ENCODE results near the gene FBXL12.

FBXL12 gene

DNA sequence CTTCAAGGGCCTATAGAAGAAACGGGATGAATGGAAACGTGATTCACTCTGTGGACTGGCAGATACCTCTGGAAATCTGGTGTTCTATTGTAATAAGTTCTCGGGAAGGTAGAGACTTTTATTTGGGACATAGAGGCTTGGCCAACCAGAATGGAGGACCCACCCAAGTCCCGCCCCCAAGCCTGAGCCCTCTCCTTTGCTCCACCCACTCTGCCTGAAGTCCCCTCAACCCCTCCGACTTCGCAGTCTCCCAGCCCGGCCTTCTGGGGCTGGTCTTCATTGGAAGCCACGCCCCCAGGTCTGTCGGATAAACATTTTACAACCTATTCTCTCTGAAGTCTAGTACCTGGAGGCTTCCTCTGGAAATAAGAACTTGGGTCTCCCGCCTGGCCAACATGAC lies 16.9 kb downstream of the FBXL12 start:
- Histone ChIP-seq H3K36me3 (ENCODE audit: control insufficient read depth in 2 of 2, insufficient read depth in 1 of 2, low read length in 2 of 2) (peaks cover 8 to 12% of the 10 kb centered on the region in 2 experiments; a peak in 2 of 3 replicates), H3K4me1 (ENCODE audit: control insufficient read depth, insufficient read depth, low read length) (no peaks in the 10 kb centered on the region), H3K4me3 (ENCODE audit: low read depth, low read length) (no peak overlapping the region), H3K27ac (ENCODE audit: extremely low read depth, low read depth, low read length) (no peak overlapping the region), H3K9me3 (ENCODE audit: control insufficient read depth, insufficient read depth, low read depth, low read length) (no peaks in the 10 kb centered on the region)
- ChIA-PET POLR2A (interaction anchor here (0.7 kb wide), 1 partner anchor 229 kb away, joined by 3 read pairs; no protein-coding TSS in a partner anchor), CTCF (interaction anchor here (0.6 kb wide), 1 partner anchor 177 kb away, joined by 3 read pairs; no protein-coding TSS in a partner anchor)
- TF ChIP-seq SALL2 (tag by site-specific recombination; IDR thresholded peaks at IDR 0.05; ENCODE audit: borderline replicate concordance) (no peak), ZNF514 (tag by site-specific recombination; IDR thresholded peaks at IDR 0.05) (no peak), ZNF529 (tag by site-specific recombination; IDR thresholded peaks at IDR 0.05; ENCODE audit: insufficient replicate concordance) (no peak), ZBTB20 (tag by site-specific recombination; IDR thresholded peaks at IDR 0.05) (no peak), ZFP41 (tag by site-specific recombination; IDR thresholded peaks at IDR 0.05; ENCODE audit: borderline replicate concordance) (no peak), ZNF311 (tag by site-specific recombination; IDR thresholded peaks at IDR 0.05; ENCODE audit: borderline replicate concordance) (no peak), EGR2 (tag by site-specific recombination; IDR thresholded peaks at IDR 0.05; ENCODE audit: low read depth) (no peak), ZNF548 (tag by site-specific recombination; IDR thresholded peaks at IDR 0.05) (no peak), ZNF48 (tag by site-specific recombination; IDR thresholded peaks at IDR 0.05) (no peak), TSHZ1 (tag by site-specific recombination; IDR thresholded peaks at IDR 0.05; ENCODE audit: borderline replicate concordance) (no peak), ZNF600 (tag by site-specific recombination; IDR thresholded peaks at IDR 0.05) (no peak), ZNF146 (tag by site-specific recombination; IDR thresholded peaks at IDR 0.05) (no peak), ZNF837 (tag by site-specific recombination; IDR thresholded peaks at IDR 0.05) (no peak), BCL11A (tag by site-specific recombination; IDR thresholded peaks at IDR 0.05; ENCODE audit: low read depth) (no peak), ZNF114 (tag by site-specific recombination; IDR thresholded peaks at IDR 0.05) (no peak), ZNF423 (tag by site-specific recombination; IDR thresholded peaks at IDR 0.05) (no peak), ZBTB7A (tag by site-specific recombination; IDR thresholded peaks at IDR 0.05; ENCODE audit: low read depth) (no peak), SETDB1 (IDR thresholded peaks at IDR 0.05; ENCODE audit: insufficient read length, low read length) (no peak)
- TF ChIP-seq, protein P1, sequence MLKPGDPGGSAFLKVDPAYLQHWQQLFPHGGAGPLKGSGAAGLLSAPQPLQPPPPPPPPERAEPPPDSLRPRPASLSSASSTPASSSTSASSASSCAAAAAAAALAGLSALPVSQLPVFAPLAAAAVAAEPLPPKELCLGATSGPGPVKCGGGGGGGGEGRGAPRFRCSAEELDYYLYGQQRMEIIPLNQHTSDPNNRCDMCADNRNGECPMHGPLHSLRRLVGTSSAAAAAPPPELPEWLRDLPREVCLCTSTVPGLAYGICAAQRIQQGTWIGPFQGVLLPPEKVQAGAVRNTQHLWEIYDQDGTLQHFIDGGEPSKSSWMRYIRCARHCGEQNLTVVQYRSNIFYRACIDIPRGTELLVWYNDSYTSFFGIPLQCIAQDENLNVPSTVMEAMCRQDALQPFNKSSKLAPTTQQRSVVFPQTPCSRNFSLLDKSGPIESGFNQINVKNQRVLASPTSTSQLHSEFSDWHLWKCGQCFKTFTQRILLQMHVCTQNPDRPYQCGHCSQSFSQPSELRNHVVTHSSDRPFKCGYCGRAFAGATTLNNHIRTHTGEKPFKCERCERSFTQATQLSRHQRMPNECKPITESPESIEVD (tag by site-specific recombination; IDR thresholded peaks at IDR 0.05): no peak

GRCh38 chr19:9799162-9799561 lies 19.7 kb downstream of the FBXL12 start:
- no peak for TF ChIP-seq ZSCAN23 (tag by site-specific recombination; IDR thresholded peaks at IDR 0.05)
- TF ChIP-seq ZNF623 (tag by site-specific recombination; IDR thresholded peaks at IDR 0.05): peak; percentile 91
- no peak for TF ChIP-seq ZNF169 (tag by site-specific recombination; IDR thresholded peaks at IDR 0.05)
- TF ChIP-seq ZNF155 (tag by site-specific recombination; IDR thresholded peaks at IDR 0.05): no peak
- no peak for TF ChIP-seq TCF7L2 (IDR thresholded peaks at IDR 0.05; ENCODE audit: borderline replicate concordance, low read depth, low read length)
- no peak for TF ChIP-seq KLF7 (tag by site-specific recombination; IDR thresholded peaks at IDR 0.05; ENCODE audit: borderline replicate concordance)
- TF ChIP-seq ZNF626 (tag by site-specific recombination; IDR thresholded peaks at IDR 0.05): no peak
- no peak for TF ChIP-seq ZNF548 (tag by site-specific recombination; IDR thresholded peaks at IDR 0.05)
- Histone ChIP-seq H3K27ac (ENCODE audit: extremely low read depth, low read depth, low read length) (no peak overlapping the region), H3K4me1 (ENCODE audit: control insufficient read depth, insufficient read depth, low read length) (no peaks in the 10 kb centered on the region), H3K9me3 (ENCODE audit: control insufficient read depth, insufficient read depth, low read depth, low read length) (no peaks in the 10 kb centered on the region), H3K36me3 (ENCODE audit: control insufficient read depth in 2 of 2, insufficient read depth in 1 of 2, low read length in 2 of 2) (peaks cover 0 to 3% of the 10 kb centered on the region in 2 experiments; a peak in 2 of 3 replicates), H3K4me3 (ENCODE audit: low read depth, low read length) (no peak overlapping the region)
- POLR2A ChIA-PET: interaction anchor here (0.6 to 1.5 kb wide), 2 partner anchors 27 to 29 kb away, joined by 4 to 6 read pairs; partner anchors contain the start of gene UBL5
- CTCF ChIA-PET: interaction anchor here (0.6 to 2.6 kb wide), 5 partner anchors 8 to 1283 kb away, joined by 3 to 13 read pairs (median 4); no protein-coding TSS in a partner anchor
